Heart left ventricle (tissue), 16 donors: Measurements from ENCODE around the gene RPL37A. TPM values are rescaled to one million over a fixed set of nuclear protein-coding genes. Genes with fewer than 3 reads are reported as not detected.

Experiments used
- ATAC-seq, 4 donors: fragments of 200-7000 bp; cut with Tn5 transposase; one replicate each; pipeline ENCODE4 v1.9.1; 2020 to 2022; ENCODE audit warnings: moderate library complexity in 4 of 4, mild to moderate bottlenecking in 3 of 4, moderate number of reproducible peaks in 1 of 4
- DNase-seq, 5 donors: peaks; one replicate each; pipeline ENCODE4 v3.0.0-alpha.2; 2020
- H3K27ac ChIP-seq, 12 donors: fragments of 200-600 bp; sonication (generic) in 4 of 12; one replicate each; pipeline versions ENCODE4 v1.5.0 to v1.8.0; 2016 to 2022; ENCODE audit warnings: mild to moderate bottlenecking in 2 of 12
- H3K27me3 ChIP-seq, 9 donors: fragments of 200-600 bp; sonication (generic) in 2 of 9; one replicate each; pipeline versions ENCODE4 v1.5.1 to v1.8.0; 2016 to 2022; ENCODE audit warnings: mild to moderate bottlenecking in 3 of 9
- H3K36me3 ChIP-seq, 9 donors: fragments of 200-600 bp; sonication (generic) in 2 of 9; one replicate each; pipeline versions ENCODE4 v1.5.0 to v1.8.0; 2018 to 2022; ENCODE audit warnings: mild to moderate bottlenecking in 2 of 9
- H3K4me1 ChIP-seq, 12 donors: fragments of 200-600 bp; sonication (generic) in 4 of 12; one replicate each; pipeline versions ENCODE4 v1.5.0 to v1.8.0; 2016 to 2022; ENCODE audit warnings: mild to moderate bottlenecking in 3 of 12
- H3K4me3 ChIP-seq, 12 donors: fragments of 200-600 bp; sonication (generic) in 4 of 12; one replicate each; pipeline versions ENCODE4 v1.5.0 to v1.8.0; 2017 to 2022; ENCODE audit warnings: mild to moderate bottlenecking in 9 of 12, moderate library complexity in 4 of 12
- H3K9me3 ChIP-seq, 12 donors: fragments of 200-600 bp; sonication (generic) in 4 of 12; one replicate each; pipeline versions ENCODE4 v1.5.0 to v1.8.0; 2016 to 2022; ENCODE audit warnings: mild to moderate bottlenecking in 1 of 12
- POLR2A ChIP-seq, 2 donors: fragments of 450-650 bp; IDR thresholded peaks; one replicate each; pipeline ENCODE4 v1.6.1; 2017; ENCODE audit warnings: antibody characterized with exemption in 2 of 2, mild to moderate bottlenecking in 2 of 2, moderate library complexity in 2 of 2
- WGBS, 4 donors: extraction: QIAGEN DNeasy Blood & Tissue Kit in 2 of 4; methylation state at CpG; one replicate each; pipeline versions ENCODE4 v1.1.5 to v1.1.7; 2013 to 2018; 5-methylcytosine and 5-hydroxymethylcytosine counted together
- intact Hi-C, 10 donors: fragments of 100-400 bp; cut with DNase I; formaldehyde crosslinking; loops; one replicate each; pipeline versions ENCODE4 v1.11.1 to v1.14.2; 2022
- polyA plus RNA-seq, 2 donors: library from polyadenylated mRNA; stranded (reverse); fragments of 200-250 nt; gene quantifications; one replicate each; pipeline ENCODE4 v1.2.3, GENCODE V29; 2013
- total RNA-seq, 9 donors: library from RNA; depleted of rRNA in 2 of 9; stranded (reverse); fragments of >200 nt in 2 of 9; fragmentation: NEBNext Ultra II Directional in 3 of 9; extraction: Animal tissue kit (Norgen Biotek cat#: 25700) in 3 of 9; gene quantifications; one replicate each; pipeline versions ENCODE4 v1.1.0 to v1.2.4, GENCODE V29; 2016 to 2023
- TF ChIP-seq, protein P1 (sequence below), 12 donors: fragments of 200-600 bp; sonication (generic) in 4 of 12; IDR thresholded peaks; one replicate each; pipeline versions ENCODE4 v1.5.0 to v1.8.0; 2018 to 2022; ENCODE audit warnings: antibody characterized with exemption in 12 of 12, mild to moderate bottlenecking in 5 of 12
- donor health status: ischemic (EF 13 %, LVEDD 7.1; RV severe dilation, severe dysfunction).
- donor health status: healthy with polysubstance abuse.
- donor health status: DM: no; HTN: yes; CAD: no.
- donor health status: DM: no; HTN: no; CAD: no.
- donor health status: ischemic (EF 25% LVEDD 6.9; RV normal size, moderate dysfunction).
- donor health status: ischemic (EF 25% LVEDD 5.7; RV mildly dilated, moderate dysfunction).
- donor health status: healthy.
- donor health status: DM: yes; HTN: yes; CAD: no.
- donor health status: ischemic (EF 35%, LVEDD 5.7; RV mildly dilated, moderate dysfunction).
- donor health status: nonischemic (EF 11% LVEDD 7.7; RV severe dilation, severe dysfunction).
- donor health status: DM: yes; HTN: yes; CAD: no.
- donor health status: PGD.
- donor health status: ischemic (EF 29% LVEDD 5.4; RV normal size, mild dysfunction).
- donor health status: nonischemic (EF 23%, LVEDD 6.1; RV moderate dilation, normal function).

RPL37A gene
- total and polyA plus RNA-seq, 11 donors = 602 to 3,426 (median 1,988) TPM

DNA sequence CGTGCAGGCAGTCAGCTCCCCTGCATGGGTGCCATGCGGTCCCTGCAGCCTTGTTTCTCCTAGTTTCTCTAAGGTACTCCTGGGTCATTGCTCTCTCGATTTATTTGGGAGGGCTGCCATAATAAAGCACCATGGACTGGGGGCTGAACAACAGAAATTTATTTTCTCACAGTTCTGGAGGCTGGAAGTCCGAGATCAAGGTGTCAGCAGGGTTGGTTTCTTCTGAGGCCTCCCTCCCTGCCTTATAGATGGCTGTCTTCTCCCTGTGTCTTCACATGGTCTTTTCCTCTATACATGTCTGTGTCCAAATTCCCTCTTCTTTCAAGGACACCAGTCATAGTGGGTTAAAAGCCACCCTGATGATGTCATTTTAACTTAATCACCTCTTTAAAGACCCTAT lies 40.5 kb downstream of the RPL37A start:
- H3K9me3 ChIP-seq = no peaks in the 10 kb centered on the region
- ATAC-seq (no peak), DNase-seq (no peak)
- WGBS, 4 donors = 95 to 98% (median 97%) methylated on average over 4 of the region's 4 CpGs
- no peak overlapping the region for H3K4me3 ChIP-seq
- no peaks in the 10 kb centered on the region for H3K36me3 ChIP-seq
- peak overlapping the region; percentile 43 to 92 (median 76) for H3K27ac ChIP-seq
- no peak for TF ChIP-seq POLR2A (IDR thresholded peaks at IDR 0.05)
- TF ChIP-seq, protein P1, sequence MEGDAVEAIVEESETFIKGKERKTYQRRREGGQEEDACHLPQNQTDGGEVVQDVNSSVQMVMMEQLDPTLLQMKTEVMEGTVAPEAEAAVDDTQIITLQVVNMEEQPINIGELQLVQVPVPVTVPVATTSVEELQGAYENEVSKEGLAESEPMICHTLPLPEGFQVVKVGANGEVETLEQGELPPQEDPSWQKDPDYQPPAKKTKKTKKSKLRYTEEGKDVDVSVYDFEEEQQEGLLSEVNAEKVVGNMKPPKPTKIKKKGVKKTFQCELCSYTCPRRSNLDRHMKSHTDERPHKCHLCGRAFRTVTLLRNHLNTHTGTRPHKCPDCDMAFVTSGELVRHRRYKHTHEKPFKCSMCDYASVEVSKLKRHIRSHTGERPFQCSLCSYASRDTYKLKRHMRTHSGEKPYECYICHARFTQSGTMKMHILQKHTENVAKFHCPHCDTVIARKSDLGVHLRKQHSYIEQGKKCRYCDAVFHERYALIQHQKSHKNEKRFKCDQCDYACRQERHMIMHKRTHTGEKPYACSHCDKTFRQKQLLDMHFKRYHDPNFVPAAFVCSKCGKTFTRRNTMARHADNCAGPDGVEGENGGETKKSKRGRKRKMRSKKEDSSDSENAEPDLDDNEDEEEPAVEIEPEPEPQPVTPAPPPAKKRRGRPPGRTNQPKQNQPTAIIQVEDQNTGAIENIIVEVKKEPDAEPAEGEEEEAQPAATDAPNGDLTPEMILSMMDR (IDR thresholded peaks at IDR 0.05) = no peak
- no peaks in the 10 kb centered on the region for H3K27me3 ChIP-seq
- peaks cover 18 to 58% (median 47%) of the 10 kb centered on the region in 12 donors for H3K4me1 ChIP-seq
- intact Hi-C loops = loop anchor here in 6 of 10 donors (5.0 to 10.0 kb wide), 4 partner anchors 33 to 93 kb away; partner anchors contain the start of gene IGFBP2 (in 1 of the 6)

DNA sequence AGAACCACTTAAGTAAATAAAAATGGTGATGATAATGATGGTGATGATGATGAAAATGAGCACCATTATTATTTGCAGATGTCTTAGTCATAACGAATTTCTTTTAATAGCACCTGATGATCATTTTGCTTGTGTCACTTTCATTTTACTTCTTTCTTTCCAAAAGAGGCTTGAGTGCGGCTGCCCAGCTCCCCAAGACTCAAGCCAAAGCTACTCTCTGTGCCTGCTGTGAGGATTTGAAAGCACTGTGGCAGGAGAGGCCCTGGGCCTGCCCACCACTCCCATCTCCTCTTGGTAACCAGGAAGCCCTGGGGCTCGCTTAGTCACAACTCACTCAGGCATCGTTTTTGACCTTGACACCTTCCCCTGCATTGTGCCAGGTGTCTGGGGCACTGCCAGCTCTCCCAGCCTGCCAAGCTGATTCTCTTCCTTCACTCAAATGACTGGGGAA lies 41.2 kb downstream of the RPL37A start:
- 34 to 51% (median 44%) methylated on average over 4 of the region's 4 CpGs for WGBS, 4 donors
- intact Hi-C loops = loop anchor here in 6 of 10 donors (5.0 to 10.0 kb wide), 4 partner anchors 32 to 92 kb away; partner anchors contain the start of gene IGFBP2 (in 1 of the 6)
- DNase-seq (peak; percentile 66 to 86 (median 76)), ATAC-seq (peak in 3 of 4 donors; percentile 62 to 74 (median 71))
- no peaks in the 10 kb centered on the region for H3K27me3 ChIP-seq
- TF ChIP-seq, protein P1 (IDR thresholded peaks at IDR 0.05) = no peak
- TF ChIP-seq POLR2A (IDR thresholded peaks at IDR 0.05) = no peak
- no peak overlapping the region for H3K4me3 ChIP-seq
- H3K27ac ChIP-seq = peak overlapping the region; percentile 43 to 92 (median 76)
- H3K9me3 ChIP-seq = no peaks in the 10 kb centered on the region
- peaks cover 12 to 52% (median 42%) of the 10 kb centered on the region in 12 donors for H3K4me1 ChIP-seq
- H3K36me3 ChIP-seq = no peaks in the 10 kb centered on the region

DNA sequence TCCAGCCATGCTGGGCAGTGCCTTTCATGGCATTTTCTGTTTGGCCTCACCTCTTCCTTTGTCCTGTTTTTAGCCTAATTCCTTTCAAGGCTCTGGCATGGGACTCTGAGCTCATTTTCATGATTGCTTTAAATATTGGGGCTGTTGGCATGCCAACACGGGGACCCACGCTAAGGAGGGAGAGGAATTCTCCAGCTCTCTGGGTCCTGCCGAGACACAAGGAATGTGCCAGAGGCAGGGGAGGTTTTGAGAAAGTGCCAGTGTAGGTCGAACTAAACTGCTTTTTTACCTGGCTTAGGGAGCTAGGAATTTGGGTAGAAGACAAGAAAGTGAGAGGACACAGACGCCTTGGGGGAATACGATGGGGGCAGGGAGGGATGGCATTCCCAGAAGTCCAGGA lies 42.3 kb downstream of the RPL37A start:
- no peak for DNase-seq
- ATAC-seq = no peak
- H3K4me1 ChIP-seq = peaks cover 7 to 41% (median 31%) of the 10 kb centered on the region in 12 donors
- no peaks in the 10 kb centered on the region for H3K9me3 ChIP-seq
- H3K4me3 ChIP-seq = no peak overlapping the region
- H3K36me3 ChIP-seq = no peaks in the 10 kb centered on the region
- peak overlapping the region in 10 of 12 donors; percentile 68 to 92 (median 77) for H3K27ac ChIP-seq
- WGBS, 4 donors = 70 to 81% (median 71%) methylated on average over 6 of the region's 6 CpGs
- H3K27me3 ChIP-seq = no peaks in the 10 kb centered on the region
- TF ChIP-seq, protein P1 (IDR thresholded peaks at IDR 0.05) = no peak
- TF ChIP-seq POLR2A (IDR thresholded peaks at IDR 0.05) = no peak
- intact Hi-C loops = no loop called here

DNA sequence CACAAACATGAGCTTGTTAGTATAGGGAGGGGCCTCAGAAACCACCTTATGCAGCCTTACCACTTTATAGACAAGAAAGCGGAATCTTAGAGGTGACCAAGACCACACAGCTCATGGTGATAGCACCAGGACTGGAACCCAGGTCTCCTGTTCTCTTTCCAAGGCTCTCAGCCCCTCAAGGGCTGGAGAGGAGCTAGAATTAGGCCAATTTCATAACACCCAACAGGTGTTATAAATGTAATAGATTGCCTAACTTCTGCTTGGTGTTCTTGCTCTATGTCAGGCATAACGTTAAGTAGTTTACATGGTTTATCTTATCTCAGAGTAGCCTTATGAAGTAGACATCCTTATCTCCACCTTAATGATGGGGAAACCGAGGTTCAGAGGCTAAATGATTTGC lies 42.9 kb downstream of the RPL37A start:
- Histone ChIP-seq H3K27me3 (no peaks in the 10 kb centered on the region), H3K4me1 (peaks cover 1 to 41% (median 27%) of the 10 kb centered on the region in 12 donors), H3K27ac (peak overlapping the region in 2 of 12 donors; percentile 75 to 82), H3K9me3 (no peaks in the 10 kb centered on the region), H3K36me3 (no peaks in the 10 kb centered on the region), H3K4me3 (no peak overlapping the region)
- WGBS, 4 donors = 72 to 79% (median 74%) methylated on average over 3 of the region's 3 CpGs
- no peak for DNase-seq
- intact Hi-C loops = no loop called here
- ATAC-seq = no peak
- no peak for TF ChIP-seq POLR2A (IDR thresholded peaks at IDR 0.05)
- TF ChIP-seq, protein P1 (IDR thresholded peaks at IDR 0.05) = no peak
